GM10248 (cell line): Measurements from ENCODE around the gene RAD51B.

Source experiments
- CTCF ChIA-PET: fragments of 300-600 bp; sonication (Branson Sonifier 250); formaldehyde crosslinking; extraction: SDS; loops from one replicate; lab custom pipeline; 2021; ENCODE audit warnings: antibody characterized with exemption; lab: Yijun Ruan, JAX
- POLR2A ChIA-PET: fragments of 350-650 bp; sonication (Branson Sonifier 250); formaldehyde crosslinking; extraction: SDS; loops from one replicate; lab custom pipeline; 2020; ENCODE audit warnings: antibody characterized with exemption; lab: Yijun Ruan, JAX
- DNase-seq: peaks from one replicate; pipeline ENCODE4 v3.0.0; 2012; ENCODE audit errors: extremely low spot score
- TF ChIP-seq, protein P1 (sequence below): IDR thresholded peaks from 2 replicates; pipeline ENCODE4 v1.5.1; 2012; ENCODE audit warnings: mild to moderate bottlenecking, low read depth; ENCODE audit errors: extremely low read depth, missing control alignments, control extremely low read depth

The RAD51B gene

GRCh38 chr14:68239988-68240771, 420.6 kb downstream of the RAD51B start:
- DNase-seq = no peak
- POLR2A ChIA-PET = no interaction called here
- TF ChIP-seq, protein P1, sequence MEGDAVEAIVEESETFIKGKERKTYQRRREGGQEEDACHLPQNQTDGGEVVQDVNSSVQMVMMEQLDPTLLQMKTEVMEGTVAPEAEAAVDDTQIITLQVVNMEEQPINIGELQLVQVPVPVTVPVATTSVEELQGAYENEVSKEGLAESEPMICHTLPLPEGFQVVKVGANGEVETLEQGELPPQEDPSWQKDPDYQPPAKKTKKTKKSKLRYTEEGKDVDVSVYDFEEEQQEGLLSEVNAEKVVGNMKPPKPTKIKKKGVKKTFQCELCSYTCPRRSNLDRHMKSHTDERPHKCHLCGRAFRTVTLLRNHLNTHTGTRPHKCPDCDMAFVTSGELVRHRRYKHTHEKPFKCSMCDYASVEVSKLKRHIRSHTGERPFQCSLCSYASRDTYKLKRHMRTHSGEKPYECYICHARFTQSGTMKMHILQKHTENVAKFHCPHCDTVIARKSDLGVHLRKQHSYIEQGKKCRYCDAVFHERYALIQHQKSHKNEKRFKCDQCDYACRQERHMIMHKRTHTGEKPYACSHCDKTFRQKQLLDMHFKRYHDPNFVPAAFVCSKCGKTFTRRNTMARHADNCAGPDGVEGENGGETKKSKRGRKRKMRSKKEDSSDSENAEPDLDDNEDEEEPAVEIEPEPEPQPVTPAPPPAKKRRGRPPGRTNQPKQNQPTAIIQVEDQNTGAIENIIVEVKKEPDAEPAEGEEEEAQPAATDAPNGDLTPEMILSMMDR = no peak
- CTCF ChIA-PET = interaction anchor here (0.9 to 2.8 kb wide), 7 partner anchors 9 to 604 kb away, joined by 3 to 26 read pairs (median 3); no protein-coding TSS in a partner anchor

DNA sequence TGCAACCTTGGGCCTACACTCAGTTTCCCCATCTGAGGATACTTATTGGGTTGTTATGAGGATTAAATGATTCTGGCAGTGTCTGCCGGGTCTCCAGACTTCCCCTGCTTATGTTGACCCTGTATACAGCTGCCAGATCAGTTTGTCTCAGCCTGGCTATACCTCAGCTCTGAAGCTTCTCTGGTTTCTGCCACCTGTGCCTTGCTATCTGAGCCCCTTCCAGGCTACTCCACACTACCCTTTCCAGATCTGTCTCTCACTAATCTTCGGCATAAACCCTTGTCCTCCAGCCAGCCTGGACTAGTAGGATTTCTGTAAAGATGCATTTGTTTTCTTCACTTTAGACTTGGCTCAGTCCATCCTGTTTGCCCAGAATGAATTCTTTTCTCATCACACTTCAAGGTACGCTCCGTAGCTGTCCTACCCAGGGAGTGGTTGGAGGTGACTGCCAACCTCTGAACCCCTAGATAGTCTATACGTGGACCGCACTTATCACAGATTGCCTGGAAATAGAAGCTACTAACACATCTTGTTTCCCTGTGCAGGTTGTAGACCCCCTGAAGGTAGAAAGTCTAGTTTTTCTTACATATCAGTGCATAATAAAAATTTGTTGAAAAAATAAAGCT, 422.4 kb downstream of the RAD51B start:
- POLR2A ChIA-PET = no interaction called here
- TF ChIP-seq, protein P1 = no peak
- CTCF ChIA-PET = interaction anchor here (0.7 to 15.7 kb wide), 7 partner anchors 9 to 602 kb away, joined by 3 to 176 read pairs (median 4); no protein-coding TSS in a partner anchor

DNA sequence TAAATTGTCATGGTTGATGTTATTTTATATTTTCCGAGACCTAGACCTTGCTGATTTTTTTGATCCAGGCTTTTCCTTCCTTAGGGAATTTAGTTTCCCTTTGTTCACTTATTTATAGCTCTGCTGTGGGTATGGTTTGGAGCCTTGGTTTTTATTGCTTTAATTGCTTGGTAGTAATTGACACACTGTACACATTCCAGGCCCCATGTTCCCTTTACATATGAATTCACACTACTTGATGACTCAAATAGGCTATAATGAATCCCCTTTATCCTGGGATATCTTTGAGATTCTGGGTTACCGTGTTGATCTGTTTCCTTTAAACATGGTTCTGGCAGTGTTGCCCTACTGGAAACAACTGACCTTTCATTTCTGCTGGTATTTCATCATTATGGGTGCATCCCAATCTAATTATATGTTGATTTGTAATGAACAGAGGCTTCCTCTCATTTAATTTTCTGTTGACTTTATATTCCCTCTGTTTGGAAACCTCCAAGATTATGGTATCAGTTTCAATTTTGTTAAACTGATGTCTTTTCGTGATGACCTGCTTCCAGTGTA, 424.0 kb downstream of the RAD51B start:
- no peak for DNase-seq
- TF ChIP-seq, protein P1 = no peak
- ChIA-PET CTCF (interaction anchor here (2.2 to 15.7 kb wide), 2 partner anchors 573 to 600 kb away, joined by 7 to 176 read pairs; no protein-coding TSS in a partner anchor), POLR2A (no interaction called here)

More for the DNA sequence above, 422.4 kb downstream of the RAD51B start:
- DNase-seq = no peak

GRCh38 chr14:68244262-68244980, 424.8 kb downstream of the RAD51B start:
- ChIA-PET CTCF (interaction anchor here (1.1 to 15.7 kb wide), 6 partner anchors 9 to 572 kb away, joined by 3 to 176 read pairs (median 5); no protein-coding TSS in a partner anchor), POLR2A (no interaction called here)
- TF ChIP-seq, protein P1 = no peak

GRCh38 chr14:68245146-68246073, 425.8 kb downstream of the RAD51B start:
- no peak for DNase-seq
- CTCF ChIA-PET = interaction anchor here (1.0 to 15.7 kb wide), 10 partner anchors 10 to 599 kb away, joined by 3 to 176 read pairs (median 5); no protein-coding TSS in a partner anchor
- POLR2A ChIA-PET = no interaction called here
- TF ChIP-seq, protein P1 = no peak

More at GRCh38 chr14:68244262-68244980, 424.8 kb downstream of the RAD51B start:
- DNase-seq = no peak
